Activated T-helper 1 cell treated with anti-CD3 and anti-CD28 coated beads, Interleukin-12 subunit alpha, Interleukin-12 subunit beta, Interleukin-2, Interleukin-4 antibody, amounts not matched to agents 30 ng/mL and 10 ng/mL and 1 ng/mL, durations not matched to agents 14 hours and 24 hours and 36 hours (primary cell): ENCODE data around the gene NDUFA8. TPM values are rescaled to one million over a fixed set of nuclear protein-coding genes. Genes with fewer than 3 reads are reported as not detected.

Experiments used
- DNase-seq: peaks from one replicate; pipeline ENCODE4 v3.0.0; 2021; ENCODE audit warnings: low spot score
- H3K27ac Mint-ChIP-seq: one replicate; pipeline ENCODE4 v1.8.0; 2021; ENCODE audit warnings: mild to moderate bottlenecking, mixed read lengths
- H3K27me3 Mint-ChIP-seq: one replicate; pipeline ENCODE4 v1.8.0; 2022; ENCODE audit warnings: mild to moderate bottlenecking, moderate library complexity, mixed read lengths; ENCODE audit not compliant: insufficient read depth
- H3K36me3 Mint-ChIP-seq: one replicate; pipeline ENCODE4 v1.8.0; 2021; ENCODE audit warnings: low read depth, mixed read lengths
- H3K4me1 Mint-ChIP-seq: one replicate; pipeline ENCODE4 v1.8.0; 2021; ENCODE audit warnings: low read depth, mixed read lengths
- H3K4me3 Mint-ChIP-seq: one replicate; pipeline ENCODE4 v1.8.0; 2021; ENCODE audit warnings: mild to moderate bottlenecking, moderate library complexity, mixed read lengths
- H3K9me3 Mint-ChIP-seq: one replicate; pipeline ENCODE4 v1.8.0; 2021; ENCODE audit warnings: mixed read lengths
- intact Hi-C: fragments of 100-400 bp; cut with micrococcal nuclease; formaldehyde crosslinking; loops from one replicate; pipeline ENCODE4 v1.15.1; 2024
- total RNA-seq: library from RNA; stranded (reverse); gene quantifications from 2 replicates; pipeline ENCODE4 v1.2.3, GENCODE V29; 2022

The NDUFA8 gene
- total RNA-seq, 1 donor from 2014 or later, result 51.6 TPM

- H3K9me3 Mint-ChIP-seq, result no peaks in the 10 kb centered on the region
- intact Hi-C loops, result loop anchor here (10.0 kb wide), 2 partner anchors 85 to 135 kb away; partner anchors contain the start of genes MRRF and RBM18
- H3K4me1 Mint-ChIP-seq, result peaks cover 5% of the 10 kb centered on the region
- no peak overlapping the region for H3K27ac Mint-ChIP-seq
- H3K27me3 Mint-ChIP-seq, result peaks cover 34% of the 10 kb centered on the region
- no peaks in the 10 kb centered on the region for H3K36me3 Mint-ChIP-seq
- no peak for DNase-seq
- no peak overlapping the region for H3K4me3 Mint-ChIP-seq
Measured at GRCh38 chr9:122129969-122130368, 29.6 kb downstream of the NDUFA8 start.

GRCh38 chr9:122128969-122129343 is 30.6 kb downstream of the NDUFA8 start:
- H3K36me3 Mint-ChIP-seq, result no peaks in the 10 kb centered on the region
- peaks cover 5% of the 10 kb centered on the region for H3K4me1 Mint-ChIP-seq
- H3K27ac Mint-ChIP-seq, result no peak overlapping the region
- peaks cover 37% of the 10 kb centered on the region for H3K27me3 Mint-ChIP-seq
- H3K9me3 Mint-ChIP-seq, result no peaks in the 10 kb centered on the region
- H3K4me3 Mint-ChIP-seq, result no peak overlapping the region
- intact Hi-C loops, result loop anchor here (10.0 kb wide), 2 partner anchors 86 to 136 kb away; partner anchors contain the start of genes MRRF and RBM18
- DNase-seq, result no peak

GRCh38 chr9:122128007-122128968 is 31.3 kb downstream of the NDUFA8 start:
- Mint-ChIP-seq H3K9me3 (no peaks in the 10 kb centered on the region), H3K27me3 (peaks cover 36% of the 10 kb centered on the region), H3K27ac (no peak overlapping the region), H3K36me3 (no peaks in the 10 kb centered on the region), H3K4me3 (no peak overlapping the region), H3K4me1 (peaks cover 5% of the 10 kb centered on the region)
- DNase-seq, result no peak
- intact Hi-C loops, result loop anchor here (10.0 kb wide), 2 partner anchors 87 to 137 kb away; partner anchors contain the start of genes MRRF and RBM18

GRCh38 chr9:122127396-122127798 is 32.2 kb downstream of the NDUFA8 start:
- Mint-ChIP-seq H3K27me3 (peaks cover 39% of the 10 kb centered on the region), H3K36me3 (no peaks in the 10 kb centered on the region), H3K4me3 (no peak overlapping the region), H3K27ac (no peak overlapping the region), H3K9me3 (no peaks in the 10 kb centered on the region), H3K4me1 (peaks cover 5% of the 10 kb centered on the region)
- intact Hi-C loops, result loop anchor here (10.0 kb wide), 2 partner anchors 87 to 137 kb away; partner anchors contain the start of genes MRRF and RBM18
- no peak for DNase-seq

GRCh38 chr9:122126331-122127261 is 33.0 kb downstream of the NDUFA8 start:
- H3K4me1 Mint-ChIP-seq, result peaks cover 5% of the 10 kb centered on the region
- intact Hi-C loops, result loop anchor here (10.0 kb wide), 2 partner anchors 88 to 138 kb away; partner anchors contain the start of genes MRRF and RBM18
- H3K27me3 Mint-ChIP-seq, result peaks cover 33% of the 10 kb centered on the region
- peak overlapping the region; percentile 34 for H3K4me3 Mint-ChIP-seq
- no peaks in the 10 kb centered on the region for H3K9me3 Mint-ChIP-seq
- DNase-seq, result no peak
- H3K36me3 Mint-ChIP-seq, result no peaks in the 10 kb centered on the region
- H3K27ac Mint-ChIP-seq, result no peak overlapping the region

GRCh38 chr9:122125509-122126330 is 33.9 kb downstream of the NDUFA8 start:
- H3K27me3 Mint-ChIP-seq, result peaks cover 31% of the 10 kb centered on the region
- no peaks in the 10 kb centered on the region for H3K36me3 Mint-ChIP-seq
- intact Hi-C loops, result loop anchor here (1.0 to 10.0 kb wide), 5 partner anchors 89 to 685 kb away; partner anchors contain the start of genes MRRF and RBM18
- no peaks in the 10 kb centered on the region for H3K9me3 Mint-ChIP-seq
- no peak overlapping the region for H3K4me3 Mint-ChIP-seq
- H3K27ac Mint-ChIP-seq, result no peak overlapping the region
- H3K4me1 Mint-ChIP-seq, result peaks cover 5% of the 10 kb centered on the region
- DNase-seq, result no peak

- Mint-ChIP-seq H3K4me1 (peaks cover 5% of the 10 kb centered on the region), H3K27me3 (peaks cover 29% of the 10 kb centered on the region), H3K36me3 (no peaks in the 10 kb centered on the region), H3K27ac (no peak overlapping the region), H3K9me3 (no peaks in the 10 kb centered on the region), H3K4me3 (no peak overlapping the region)
- intact Hi-C loops, result loop anchor here (1.0 to 10.0 kb wide), 5 partner anchors 90 to 685 kb away; partner anchors contain the start of genes MRRF and RBM18
- peak; percentile 60 for DNase-seq
Measured at GRCh38 chr9:122125158-122125508, 34.4 kb downstream of the NDUFA8 start.

GRCh38 chr9:122124528-122124927 is 35.1 kb downstream of the NDUFA8 start:
- H3K27ac Mint-ChIP-seq, result no peak overlapping the region
- peaks cover 29% of the 10 kb centered on the region for H3K27me3 Mint-ChIP-seq
- no peak overlapping the region for H3K4me3 Mint-ChIP-seq
- H3K4me1 Mint-ChIP-seq, result peaks cover 5% of the 10 kb centered on the region
- DNase-seq, result no peak
- no peaks in the 10 kb centered on the region for H3K36me3 Mint-ChIP-seq
- no peaks in the 10 kb centered on the region for H3K9me3 Mint-ChIP-seq
- intact Hi-C loops, result loop anchor here (10.0 kb wide), 2 partner anchors 90 to 140 kb away; partner anchors contain the start of genes MRRF and RBM18

- no peaks in the 10 kb centered on the region for H3K36me3 Mint-ChIP-seq
- intact Hi-C loops, result loop anchor here (10.0 kb wide), 2 partner anchors 91 to 141 kb away; partner anchors contain the start of genes MRRF and RBM18
Measured at GRCh38 chr9:122124048-122124447, 35.5 kb downstream of the NDUFA8 start.

GRCh38 chr9:122122903-122123632 is 36.5 kb downstream of the NDUFA8 start:
- no peak overlapping the region for H3K27ac Mint-ChIP-seq

More at GRCh38 chr9:122124048-122124447, 35.5 kb downstream of the NDUFA8 start:
- H3K27ac Mint-ChIP-seq, result no peak overlapping the region
- no peaks in the 10 kb centered on the region for H3K9me3 Mint-ChIP-seq
- H3K4me3 Mint-ChIP-seq, result no peak overlapping the region
- H3K4me1 Mint-ChIP-seq, result peaks cover 5% of the 10 kb centered on the region
- H3K27me3 Mint-ChIP-seq, result peaks cover 29% of the 10 kb centered on the region
- no peak for DNase-seq

GRCh38 chr9:122122468-122122867 is 37.1 kb downstream of the NDUFA8 start:
- Mint-ChIP-seq H3K4me1 (peaks cover 5% of the 10 kb centered on the region), H3K27ac (no peak overlapping the region), H3K9me3 (no peaks in the 10 kb centered on the region), H3K36me3 (no peaks in the 10 kb centered on the region), H3K27me3 (peaks cover 28% of the 10 kb centered on the region), H3K4me3 (no peak overlapping the region)
- intact Hi-C loops, result loop anchor here (10.0 kb wide), 2 partner anchors 92 to 142 kb away; partner anchors contain the start of genes MRRF and RBM18
- DNase-seq, result no peak

More at GRCh38 chr9:122122903-122123632, 36.5 kb downstream of the NDUFA8 start:
- no peak overlapping the region for H3K4me3 Mint-ChIP-seq
- peak; percentile 59 for DNase-seq
- peaks cover 29% of the 10 kb centered on the region for H3K27me3 Mint-ChIP-seq
- H3K9me3 Mint-ChIP-seq, result no peaks in the 10 kb centered on the region
- intact Hi-C loops, result loop anchor here (1.0 to 10.0 kb wide), 3 partner anchors 24 to 142 kb away; partner anchors contain the start of genes MRRF and RBM18
- H3K36me3 Mint-ChIP-seq, result no peaks in the 10 kb centered on the region
- peaks cover 5% of the 10 kb centered on the region for H3K4me1 Mint-ChIP-seq
